OCI-LY3 (cell line): Measurements from ENCODE around the gene TRIP10.
A peak's percentile ranks its signal among the peaks of the same experiment; 100 is the strongest.

ENCODE experiments used
- H2AFZ ChIP-seq: fragments of 200-600, 300-600 bp; shearing (Covaris generic); 2 replicates; pipeline ENCODE4 v1.6.0; 2014; ENCODE audit warnings: antibody characterized with exemption, low read depth, low read length
- H3K27ac ChIP-seq: fragments of 200-600, 300-600 bp; sonication (generic); 2 replicates; pipeline ENCODE4 v1.5.1; 2014; ENCODE audit warnings: mild to moderate bottlenecking, low read length, moderate library complexity, mixed read lengths
- H3K27me3 ChIP-seq: fragments of 200-600, 300-600 bp; sonication (generic); 2 replicates; pipeline ENCODE4 v1.6.1; 2014; ENCODE audit warnings: low read depth, low read length, mixed read lengths
- H3K36me3 ChIP-seq: fragments of 200-600, 300-600 bp; sonication (generic); replicated peaks from 2 replicates; pipeline ENCODE3; 2014; ENCODE audit warnings: low read depth, low read length, mixed read lengths
- H3K4me1 ChIP-seq: fragments of 300-600, 200-600 bp; sonication (generic); 2 replicates; pipeline ENCODE4 v1.6.1; 2014; ENCODE audit warnings: low read length, mixed read lengths
- H3K4me2 ChIP-seq: fragments of 200-600, 300-600 bp; sonication (generic); 2 replicates; pipeline ENCODE4 v1.6.1; 2014; ENCODE audit warnings: low read length, mixed read lengths
- H3K4me3 ChIP-seq: fragments of 300-600, 200-600 bp; sonication (generic); 2 replicates; pipeline ENCODE4 v1.5.1; 2014; ENCODE audit warnings: antibody characterized with exemption, mild to moderate bottlenecking, low read length, moderate library complexity
- H3K79me2 ChIP-seq: fragments of 300-600, 200-600 bp; shearing (Covaris generic); 2 replicates; pipeline ENCODE4 v1.6.1; 2014; ENCODE audit warnings: mild to moderate bottlenecking, low read length, mixed read lengths
- H3K9ac ChIP-seq: fragments of 300-600, 200-600 bp; shearing (Covaris generic); 2 replicates; pipeline ENCODE4 v1.6.0; 2014; ENCODE audit warnings: mild to moderate bottlenecking, low read length, moderate library complexity
- H3K9me3 ChIP-seq: fragments of 200-600, 300-600 bp; shearing (Covaris generic); 2 replicates; pipeline ENCODE4 v1.6.1; 2014; ENCODE audit warnings: low read length, mixed read lengths; ENCODE audit not compliant: insufficient read depth
- H4K20me1 ChIP-seq: fragments of 200-600, 300-600 bp; sonication (generic); 2 replicates; pipeline ENCODE4 v1.6.1; 2016; ENCODE audit warnings: low read length, mixed read lengths; ENCODE audit not compliant: insufficient read depth
- CTCF ChIP-seq: fragments of 200-600, 300-600 bp; sonication (generic); IDR thresholded peaks from 2 replicates; pipeline ENCODE4 v1.5.1; 2014; ENCODE audit warnings: antibody characterized with exemption, low read length, low read depth
- EZH2phosphoT487 ChIP-seq: fragments of 200-600 bp; shearing (Covaris generic); IDR thresholded peaks from 2 replicates; pipeline ENCODE4 v1.6.1; 2018; ENCODE audit warnings: antibody characterized with exemption, mixed run types, low read depth

The TRIP10 gene

GRCh38 chr19:6718111-6718740 is 21.3 kb upstream of the TRIP10 start:
- no peak overlapping the region for H3K4me3 ChIP-seq
- H4K20me1 ChIP-seq, result no peaks in the 10 kb centered on the region
- H3K79me2 ChIP-seq, result no peaks in the 10 kb centered on the region
- H3K27me3 ChIP-seq, result 0 out of 2 replicates have a peak, but pooled peaks cover 4% of the 10 kb centered on the region
- no peak overlapping the region for H3K27ac ChIP-seq
- H2AFZ ChIP-seq, result no peak overlapping the region
- no peaks in the 10 kb centered on the region for H3K9me3 ChIP-seq
- H3K4me2 ChIP-seq, result no peak overlapping the region
- no peaks in the 10 kb centered on the region for H3K36me3 ChIP-seq
- peaks cover 31% of the 10 kb centered on the region for H3K4me1 ChIP-seq
- TF ChIP-seq CTCF (no peak), EZH2phosphoT487 (no peak)
- H3K9ac ChIP-seq, result no peak overlapping the region

- H4K20me1 ChIP-seq, result no peaks in the 10 kb centered on the region
- H3K4me2 ChIP-seq, result no peak overlapping the region
- 0 out of 2 replicates have a peak, but pooled peaks cover 4% of the 10 kb centered on the region for H3K27me3 ChIP-seq
- H3K4me1 ChIP-seq, result peaks cover 31% of the 10 kb centered on the region
- no peak overlapping the region for H3K27ac ChIP-seq
- TF ChIP-seq EZH2phosphoT487 (no peak), CTCF (no peak)
- H3K9me3 ChIP-seq, result no peaks in the 10 kb centered on the region
- H3K79me2 ChIP-seq, result no peaks in the 10 kb centered on the region
- H2AFZ ChIP-seq, result no peak overlapping the region
- H3K4me3 ChIP-seq, result no peak overlapping the region
- no peak overlapping the region for H3K9ac ChIP-seq
- no peaks in the 10 kb centered on the region for H3K36me3 ChIP-seq
Measured at GRCh38 chr19:6718741-6719539, 20.5 kb upstream of the TRIP10 start.

- Histone ChIP-seq H3K9me3 (no peaks in the 10 kb centered on the region), H2AFZ (no peak overlapping the region), H4K20me1 (no peaks in the 10 kb centered on the region), H3K27me3 (0 out of 2 replicates have a peak, but pooled peaks cover 4% of the 10 kb centered on the region), H3K4me1 (peaks cover 31% of the 10 kb centered on the region), H3K9ac (no peak overlapping the region), H3K4me2 (no peak overlapping the region), H3K79me2 (no peaks in the 10 kb centered on the region), H3K36me3 (no peaks in the 10 kb centered on the region), H3K4me3 (no peak overlapping the region), H3K27ac (no peak overlapping the region)
- no peak for TF ChIP-seq CTCF
- no peak for TF ChIP-seq EZH2phosphoT487
Measured at GRCh38 chr19:6719540-6719861, 20.0 kb upstream of the TRIP10 start.

- no peak overlapping the region for H3K9ac ChIP-seq
- TF ChIP-seq CTCF, result no peak
- no peak for TF ChIP-seq EZH2phosphoT487
- no peaks in the 10 kb centered on the region for H3K36me3 ChIP-seq
- no peaks in the 10 kb centered on the region for H4K20me1 ChIP-seq
- H3K4me1 ChIP-seq, result peaks cover 31% of the 10 kb centered on the region
- no peak overlapping the region for H3K27ac ChIP-seq
- no peaks in the 10 kb centered on the region for H3K9me3 ChIP-seq
- H3K4me3 ChIP-seq, result no peak overlapping the region
- no peaks in the 10 kb centered on the region for H3K79me2 ChIP-seq
- H3K4me2 ChIP-seq, result peak overlapping the region; percentile 55; the same call in 1 of the 2 replicates
- H2AFZ ChIP-seq, result no peak overlapping the region
- 0 out of 2 replicates have a peak, but pooled peaks cover 4% of the 10 kb centered on the region for H3K27me3 ChIP-seq
Measured at GRCh38 chr19:6719992-6720368, 19.5 kb upstream of the TRIP10 start.
